NCI-H146 treated with DMSO at 0.1 percent for 48 hours (cell line): ENCODE results near the gene SLC9A9.

ENCODE experiments used
- DNase-seq: peaks from one replicate; lab custom pipeline; 2025; ENCODE audit not compliant: unreplicated experiment; lab: John Stamatoyannopoulos, UW

SLC9A9 gene

DNA sequence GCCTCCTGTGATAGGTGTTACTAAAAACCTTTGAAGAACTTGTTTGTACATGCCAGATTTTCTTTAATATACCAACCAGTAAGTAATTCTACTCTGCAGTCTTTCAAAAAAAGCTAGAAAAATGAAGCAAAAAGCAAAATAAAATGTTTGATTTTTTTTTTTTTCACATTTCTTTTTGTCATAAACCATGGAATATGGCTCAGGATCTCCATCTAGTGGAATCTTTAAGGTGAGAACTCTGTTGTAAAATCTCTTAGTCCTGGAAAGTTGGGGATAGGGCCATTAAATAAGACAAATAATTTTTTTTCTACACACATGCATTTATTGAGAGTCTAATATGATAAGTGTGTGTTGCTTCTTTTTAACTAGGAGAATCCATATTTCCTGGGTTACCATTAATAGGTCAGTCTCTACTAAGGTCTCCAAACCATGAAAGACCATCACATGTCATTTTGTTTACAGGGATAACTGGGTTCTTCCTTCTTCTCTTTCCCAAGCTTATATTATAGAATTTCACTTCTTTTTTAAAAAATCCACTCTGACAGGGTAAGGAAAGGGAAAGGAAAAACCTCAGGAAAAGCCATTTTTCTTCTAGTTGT is 84.6 kb downstream of the SLC9A9 start:
- DNase-seq, result no peak

- no peak for DNase-seq
These were observed 90.6 kb downstream of the SLC9A9 start for GRCh38 chr3:143757691-143758090.

- DNase-seq, result no peak
These were observed 92.3 kb downstream of the SLC9A9 start for GRCh38 chr3:143755978-143756377.

GRCh38 chr3:143754090-143754489 is 94.2 kb downstream of the SLC9A9 start:
- peak; percentile 91 for DNase-seq

- DNase-seq, result peak; percentile 37
These were observed 94.8 kb downstream of the SLC9A9 start for GRCh38 chr3:143753456-143753855.

GRCh38 chr3:143753006-143753405 is 95.3 kb downstream of the SLC9A9 start:
- DNase-seq, result no peak

DNA sequence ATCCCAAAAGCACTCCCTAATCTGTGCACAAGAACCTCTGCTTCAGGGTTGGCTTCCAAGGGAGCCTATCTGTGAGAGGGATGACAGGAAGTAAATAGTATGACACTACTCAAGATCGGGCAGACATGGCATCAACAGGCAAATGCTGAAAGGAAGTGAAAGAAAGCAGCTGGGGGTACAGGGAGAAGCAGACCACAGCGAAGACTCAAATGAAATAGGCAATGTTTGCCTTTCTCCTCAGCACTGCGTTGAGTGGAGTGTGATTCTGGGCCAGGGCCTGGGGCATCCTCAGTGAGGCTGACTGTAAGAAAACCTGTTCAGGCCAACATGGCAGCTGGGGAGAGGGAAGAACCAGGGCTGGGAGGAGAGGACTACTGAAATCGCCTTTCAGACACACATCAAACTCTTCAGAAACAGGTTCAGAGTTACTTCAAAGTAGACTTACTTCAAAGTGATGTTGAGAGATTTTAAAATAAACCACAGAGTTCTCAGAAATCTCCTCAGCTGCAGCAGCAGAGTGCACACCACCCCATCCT is 96.6 kb downstream of the SLC9A9 start:
- DNase-seq, result no peak

DNA sequence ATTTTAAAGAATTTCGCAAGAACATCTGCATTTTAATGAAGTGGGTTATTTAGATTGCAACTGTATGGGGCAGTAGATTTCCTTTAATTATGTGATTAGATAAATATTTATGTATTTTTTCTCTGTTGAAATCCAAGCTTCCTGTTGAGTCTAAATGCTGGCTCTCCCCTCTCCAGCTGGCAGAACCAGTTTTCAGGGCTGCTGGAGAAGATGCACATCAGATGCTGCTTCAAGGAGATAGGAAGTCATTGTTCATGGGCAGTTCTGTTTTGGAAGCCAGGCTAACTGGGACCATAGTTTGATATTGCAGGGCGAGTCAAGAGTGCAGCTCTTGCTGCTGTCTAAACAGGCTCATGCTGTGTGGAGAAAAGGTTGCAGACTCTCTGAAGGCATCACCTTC is 97.4 kb downstream of the SLC9A9 start:
- DNase-seq, result peak; percentile 69

DNA sequence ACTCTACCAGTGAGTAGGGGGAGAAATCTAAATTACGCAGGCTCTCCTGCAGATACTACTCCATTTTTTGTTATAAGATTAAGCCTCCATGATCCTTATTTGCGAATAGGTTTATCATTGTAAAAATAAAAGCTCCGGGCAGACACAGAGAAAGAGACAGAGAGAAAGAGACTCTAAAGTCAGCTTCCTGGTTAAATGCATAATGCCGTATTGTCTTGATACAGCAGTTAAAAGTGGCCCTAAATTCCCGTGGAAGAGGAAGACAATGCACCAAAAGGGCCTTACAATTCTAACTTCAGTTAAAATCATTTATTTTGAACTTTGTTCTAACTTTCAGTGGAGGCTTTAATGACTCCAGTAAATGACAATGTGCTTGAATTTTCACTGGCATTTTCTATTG is 98.3 kb downstream of the SLC9A9 start:
- no peak for DNase-seq

- no peak for DNase-seq
These were observed 111.2 kb downstream of the SLC9A9 start for GRCh38 chr3:143737065-143737464.

DNA sequence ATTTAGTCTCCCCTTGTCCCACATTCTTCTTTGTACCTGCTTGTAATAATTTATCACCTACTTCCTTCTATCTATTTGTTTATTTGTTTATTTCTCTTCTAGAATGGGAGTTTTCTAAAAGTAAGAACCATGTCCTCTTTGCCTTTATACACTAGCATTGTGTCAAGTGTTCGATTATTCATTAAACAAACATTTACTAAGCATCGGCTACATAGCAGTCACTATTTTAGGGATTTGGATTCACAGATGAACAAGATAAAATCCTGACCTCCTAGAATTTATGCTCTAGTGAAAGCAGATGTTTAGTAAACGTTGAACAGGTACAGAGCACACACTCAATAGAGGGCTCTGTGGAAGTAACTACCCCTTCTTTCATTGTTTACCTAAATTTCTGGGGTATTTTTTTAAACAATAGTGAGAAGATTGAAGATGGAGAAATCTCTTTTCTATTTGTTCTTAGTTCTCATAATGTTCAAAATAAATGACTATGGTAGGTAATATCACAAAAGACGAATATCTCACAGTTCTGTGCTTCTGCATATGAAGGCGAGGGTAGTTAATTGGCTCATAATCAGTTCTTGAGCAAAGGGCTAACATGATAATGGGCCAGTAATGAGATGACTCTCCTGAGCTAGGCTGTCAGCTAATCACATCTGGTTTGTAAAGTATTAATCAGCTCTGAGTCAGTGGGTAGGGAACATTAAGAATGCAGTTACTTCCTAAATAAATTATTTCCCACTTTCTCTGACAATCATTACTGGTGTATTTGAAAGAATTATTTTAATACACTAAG is 111.9 kb downstream of the SLC9A9 start:
- DNase-seq, result no peak

DNA sequence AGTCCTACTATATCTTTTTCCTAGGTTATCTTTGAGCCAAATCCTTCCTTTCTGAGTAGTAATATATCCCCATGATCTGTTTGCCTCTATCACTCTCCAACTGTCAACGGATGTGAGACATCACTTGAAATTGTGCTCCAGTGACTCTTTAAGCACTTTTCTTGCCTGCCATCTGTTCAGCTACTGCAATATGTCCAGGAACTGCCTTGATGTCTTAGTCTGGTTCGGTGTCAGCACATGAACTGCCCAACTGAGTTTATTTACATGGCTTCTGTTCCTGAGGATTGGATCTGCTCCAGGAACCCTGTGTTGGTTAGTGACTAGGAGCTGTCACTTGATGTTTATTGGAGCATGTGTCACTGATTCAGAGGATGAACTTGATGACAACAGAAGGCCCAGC is 116.5 kb downstream of the SLC9A9 start:
- DNase-seq, result no peak

GRCh38 chr3:143731320-143731719 is 116.9 kb downstream of the SLC9A9 start:
- DNase-seq, result no peak

GRCh38 chr3:143727391-143727790 is 120.9 kb downstream of the SLC9A9 start:
- DNase-seq, result no peak

DNA sequence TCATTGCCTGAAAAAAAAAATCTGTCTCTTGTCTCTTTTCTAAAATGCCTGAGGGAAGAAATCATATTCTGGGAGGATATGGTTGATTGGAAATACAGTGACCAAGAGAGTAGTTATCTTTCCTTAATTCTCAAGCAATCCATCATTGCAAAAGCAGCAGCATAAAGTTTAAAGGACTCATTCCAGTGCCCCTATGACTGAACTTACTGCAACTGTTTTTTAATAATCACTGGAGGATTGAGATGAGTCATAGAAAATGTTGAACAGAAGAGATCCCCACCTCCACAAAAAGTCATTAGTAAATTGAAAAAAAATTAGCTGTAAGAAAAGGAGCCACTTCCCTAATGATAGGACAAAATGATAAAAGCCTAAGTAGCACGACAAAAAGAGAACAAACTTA is 121.5 kb downstream of the SLC9A9 start:
- DNase-seq, result no peak

DNA sequence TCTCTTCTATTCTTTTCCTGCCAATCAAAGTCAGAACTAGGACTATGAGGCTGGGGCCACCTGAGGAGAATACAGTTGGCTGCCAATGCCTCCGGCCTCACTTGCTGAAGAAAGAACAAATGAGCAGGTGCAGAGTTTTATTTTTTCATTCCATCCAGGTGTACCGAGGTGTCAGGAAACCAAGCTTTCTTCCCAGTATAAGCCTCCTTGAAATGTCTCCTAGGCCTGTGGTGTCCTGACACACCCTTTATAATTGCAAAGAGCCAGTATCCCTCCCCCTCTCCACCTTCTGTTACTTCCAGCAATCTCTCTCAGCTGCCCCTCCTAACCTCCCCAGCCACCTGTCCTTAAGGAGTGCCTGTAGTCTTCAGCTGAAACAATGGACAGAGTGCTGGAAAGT is 127.9 kb downstream of the SLC9A9 start:
- DNase-seq, result peak; percentile 74

DNA sequence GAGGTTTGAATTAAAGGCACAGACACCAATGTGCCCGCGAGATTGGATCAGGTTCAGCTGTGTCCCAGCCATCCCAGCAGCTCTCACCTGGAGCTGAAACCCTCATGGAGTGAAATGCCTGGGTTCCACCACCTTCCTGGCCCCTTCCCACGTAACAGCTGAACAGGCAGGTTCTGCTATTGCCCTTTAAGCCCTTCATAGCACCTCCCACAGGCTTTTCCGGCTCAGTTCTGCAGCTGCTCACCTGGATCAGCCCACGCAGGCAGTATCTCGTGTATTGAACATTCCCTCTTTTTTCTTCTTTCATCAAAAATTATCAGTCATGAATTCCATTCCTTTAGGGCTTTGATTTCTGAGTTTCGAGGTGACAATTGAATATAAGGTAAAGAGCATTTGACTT is 129.8 kb downstream of the SLC9A9 start:
- DNase-seq, result peak; percentile 54

GRCh38 chr3:143716731-143717130 is 131.5 kb downstream of the SLC9A9 start:
- DNase-seq, result no peak

DNA sequence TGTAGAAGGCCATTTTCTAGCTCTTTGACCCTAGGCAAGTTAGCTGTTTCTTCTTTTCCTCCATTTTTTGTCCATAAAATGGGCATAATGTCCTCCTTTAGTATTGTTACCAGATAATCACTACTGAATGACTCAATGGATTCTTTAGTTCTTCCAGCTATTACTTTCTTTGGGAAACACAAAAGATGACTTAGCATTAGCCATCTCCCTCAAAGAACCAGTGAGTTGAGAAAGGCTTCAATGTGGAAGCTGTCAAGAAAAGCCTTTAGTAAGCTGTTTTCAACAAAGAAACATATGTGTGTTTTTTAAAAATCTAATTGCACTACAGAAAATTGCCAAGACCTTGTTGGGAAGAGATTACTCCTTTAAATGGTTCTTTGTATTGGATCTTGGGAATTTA is 135.7 kb downstream of the SLC9A9 start:
- no peak for DNase-seq

DNA sequence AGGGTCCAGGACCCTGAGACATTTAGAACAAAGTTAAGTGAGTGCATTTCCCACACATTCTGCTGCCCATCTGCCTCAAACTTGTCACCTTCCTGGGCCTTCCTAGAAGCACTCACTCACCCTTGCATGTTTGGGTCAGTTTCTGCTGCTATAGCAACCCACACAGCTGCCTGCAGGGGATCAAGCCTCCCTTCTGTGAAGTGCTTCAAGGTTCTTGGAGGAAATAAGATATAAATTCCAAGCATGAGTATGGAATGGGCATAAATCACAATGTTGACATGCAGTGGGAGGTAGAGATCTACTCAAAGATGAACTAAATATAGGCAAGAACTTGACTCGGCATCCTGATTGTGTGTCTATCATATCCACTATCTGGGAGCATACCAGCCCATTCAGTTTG is 140.4 kb downstream of the SLC9A9 start:
- DNase-seq, result no peak

DNA sequence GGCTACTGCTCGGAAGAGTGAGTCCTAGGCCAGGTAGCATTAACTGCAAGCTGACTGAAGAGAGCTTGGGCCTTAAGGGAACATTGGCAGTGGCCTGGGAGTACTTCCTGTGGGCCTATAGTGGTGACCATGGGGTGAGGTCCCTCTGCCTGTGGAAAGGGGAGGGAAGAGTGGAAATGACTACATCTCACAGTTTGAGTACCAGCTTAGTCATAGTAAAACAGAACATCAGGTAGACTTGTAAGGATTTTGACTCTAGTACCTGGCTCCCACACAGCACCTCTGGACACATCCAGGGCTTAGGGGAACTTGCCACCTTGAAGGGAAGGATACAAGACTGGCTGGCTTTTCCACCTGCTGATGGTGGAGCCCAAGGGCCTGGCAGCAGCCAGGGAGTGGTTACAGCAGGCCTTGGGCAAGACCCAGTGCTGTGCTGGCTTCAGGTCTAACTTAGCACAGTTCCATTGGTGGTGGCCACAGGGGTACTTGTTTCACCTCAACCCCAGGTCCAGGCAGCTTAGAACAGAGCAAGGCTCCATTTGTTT is 147.8 kb downstream of the SLC9A9 start:
- no peak for DNase-seq

GRCh38 chr3:143699424-143699823 is 148.8 kb downstream of the SLC9A9 start:
- DNase-seq, result no peak
